Measurements from ENCODE around the gene VSTM2B. TPM values are rescaled to one million over a fixed set of nuclear protein-coding genes. Genes with fewer than 3 reads are reported as not detected.

Gene VSTM2B
- total RNA-seq, 1 experiment from 2014 or later, result not detected

- DNase-seq, result no peak
- CTCF ChIA-PET, result no interaction called here
- H3K9me3 Mint-ChIP-seq (ENCODE audit: unreplicated experiment), result no peaks in the 10 kb centered on the region
- intact Hi-C loops (cut with micrococcal nuclease; ENCODE audit: unreplicated experiment), result no loop called here
- H3K4me1 Mint-ChIP-seq (ENCODE audit: low read depth, unreplicated experiment), result no peaks in the 10 kb centered on the region
- H3K27me3 Mint-ChIP-seq (ENCODE audit: insufficient read depth, unreplicated experiment), result no peaks in the 10 kb centered on the region
- BruUV-seq (replicated peaks), result no TSS peak
- H3K27me3 ChIP-seq (replicated peaks; ENCODE audit: control insufficient read depth, insufficient read depth, low read length), result no peaks in the 10 kb centered on the region
- peaks cover 8% of the 10 kb centered on the region for H3K36me3 ChIP-seq (ENCODE audit: control insufficient read depth, insufficient read depth, low read length)
- no peak for TF ChIP-seq CTCF (IDR thresholded peaks at IDR 0.05; ENCODE audit: insufficient read depth in 1 of 2, low read depth in 1 of 2, low read length in 1 of 2, severe bottlenecking in 1 of 2, unreplicated experiment in 1 of 2)
- H3K9me3 ChIP-seq, result no peaks in the 10 kb centered on the region
- no peaks in the 10 kb centered on the region for H3K4me1 ChIP-seq
- no peak overlapping the region for H3K4me3 Mint-ChIP-seq (ENCODE audit: unreplicated experiment)
- H3K36me3 Mint-ChIP-seq (ENCODE audit: insufficient read depth, unreplicated experiment), result peaks cover 43% of the 10 kb centered on the region
- H3K4me3 ChIP-seq (ENCODE audit: low read depth, low read length), result no peak overlapping the region
- POLR2A ChIA-PET, result no interaction called here
- H3K27ac Mint-ChIP-seq (ENCODE audit: unreplicated experiment), result no peak overlapping the region
Measured at GRCh38 chr19:29614046-29614445, 88.3 kb downstream of the VSTM2B start.

Other genes starting within 250 kb of the VSTM2B start
- 75.0 and 77.5 TPM in 2 replicates for gene POP4, start 80.3 kb downstream of the VSTM2B start, total RNA-seq (2022)
- 3.6 and 5.0 TPM in 2 replicates for gene PLEKHF1, start 139.5 kb downstream of the VSTM2B start, total RNA-seq (2022)
- gene C19orf12, start 189.3 kb downstream of the VSTM2B start, total RNA-seq (2022), result 20.8 and 23.6 TPM in 2 replicates

All from Caco-2 (cell line).